HG03159 (cell line): ENCODE results near the gene CUL3.
"Not testable (repeated sequence)": the region's sequence is repeated elsewhere in the genome, so short reads cannot be mapped to it uniquely, and the experiment has no call there.

ENCODE experiments used
- ATAC-seq: cut with Tn5 transposase; IDR thresholded peaks from one replicate; pipeline ENCODE4 v1.9.1; 2021; ENCODE audit warnings: mild to moderate bottlenecking, moderate library complexity; ENCODE audit not compliant: unreplicated experiment

CUL3 gene

DNA sequence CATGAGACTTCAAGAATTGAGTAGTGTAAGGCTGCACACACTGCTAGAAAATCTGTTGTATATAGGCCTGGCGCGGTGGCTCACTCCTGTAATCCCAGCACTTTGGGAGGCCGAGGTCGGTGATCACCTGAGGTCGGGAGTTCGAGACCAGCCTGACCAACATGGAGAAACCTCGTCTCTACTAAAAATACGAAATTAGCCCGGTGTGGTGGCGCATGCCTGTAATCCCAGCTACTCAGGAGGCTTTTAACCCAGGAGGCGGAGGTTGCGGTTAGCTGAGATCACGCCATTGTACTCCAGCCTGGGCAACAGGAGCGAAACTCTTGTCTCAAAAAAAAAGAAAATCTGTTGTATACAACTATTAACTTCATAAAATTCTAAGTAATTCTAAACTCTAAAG lies 2.1 kb downstream of the CUL3 start:
- ATAC-seq, result not testable (repeated sequence)

DNA sequence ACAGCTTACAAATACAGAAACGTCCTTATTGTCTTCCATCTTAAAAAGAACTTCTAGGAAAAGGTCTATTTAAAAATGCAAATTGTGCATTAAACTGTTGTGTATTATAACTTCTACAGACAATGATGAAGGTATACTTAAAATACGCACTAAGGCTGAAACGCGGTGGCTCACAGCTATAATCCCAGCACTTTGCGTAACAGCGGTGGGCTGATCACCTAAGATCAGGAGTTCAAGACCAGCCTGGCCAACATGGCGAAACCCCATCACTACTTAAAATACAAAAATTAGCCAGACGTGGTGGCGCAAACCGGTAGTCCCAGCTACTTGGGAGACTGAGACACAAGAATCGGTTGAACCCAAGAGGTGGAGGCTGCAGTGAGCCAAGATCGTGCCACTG lies 4.9 kb downstream of the CUL3 start:
- ATAC-seq, result no peak

DNA sequence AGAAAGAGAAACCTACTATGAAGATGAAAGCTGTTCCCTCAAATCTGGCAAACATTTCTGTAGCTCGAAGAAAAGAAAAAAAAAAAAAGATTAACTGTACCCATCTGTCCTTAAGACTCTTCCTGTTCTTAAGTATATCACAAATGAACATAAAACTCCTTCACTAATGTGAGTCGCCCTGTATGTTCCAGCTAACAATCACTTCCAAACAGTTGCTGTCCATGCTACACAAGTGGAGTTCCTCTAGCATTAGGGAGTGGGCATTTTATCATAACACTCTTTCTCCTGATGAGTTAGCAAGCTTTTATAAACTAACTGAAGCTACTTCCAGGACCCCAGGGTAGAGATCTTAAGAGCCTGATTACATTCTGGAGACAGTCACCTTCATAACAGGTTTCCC lies 5.8 kb downstream of the CUL3 start:
- no peak for ATAC-seq

DNA sequence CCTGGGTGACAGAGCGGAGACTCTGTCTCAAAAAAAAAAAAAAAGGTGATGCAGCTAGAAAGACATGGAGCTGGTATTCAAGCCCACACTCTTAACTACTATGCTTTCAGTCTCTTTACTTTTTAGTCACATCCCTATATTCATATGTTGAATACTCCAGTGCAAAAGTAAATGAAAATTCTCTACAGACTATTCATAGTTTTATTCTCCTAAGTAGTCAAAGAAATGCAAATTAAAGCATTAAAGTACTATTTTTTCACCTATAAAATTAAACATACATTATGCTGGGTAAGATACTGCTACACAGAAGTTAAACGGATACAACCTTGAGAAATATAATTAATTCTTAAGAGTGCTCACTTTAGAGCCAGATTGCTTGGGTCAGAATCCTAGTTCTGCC lies 7.6 kb downstream of the CUL3 start:
- ATAC-seq, result no peak

DNA sequence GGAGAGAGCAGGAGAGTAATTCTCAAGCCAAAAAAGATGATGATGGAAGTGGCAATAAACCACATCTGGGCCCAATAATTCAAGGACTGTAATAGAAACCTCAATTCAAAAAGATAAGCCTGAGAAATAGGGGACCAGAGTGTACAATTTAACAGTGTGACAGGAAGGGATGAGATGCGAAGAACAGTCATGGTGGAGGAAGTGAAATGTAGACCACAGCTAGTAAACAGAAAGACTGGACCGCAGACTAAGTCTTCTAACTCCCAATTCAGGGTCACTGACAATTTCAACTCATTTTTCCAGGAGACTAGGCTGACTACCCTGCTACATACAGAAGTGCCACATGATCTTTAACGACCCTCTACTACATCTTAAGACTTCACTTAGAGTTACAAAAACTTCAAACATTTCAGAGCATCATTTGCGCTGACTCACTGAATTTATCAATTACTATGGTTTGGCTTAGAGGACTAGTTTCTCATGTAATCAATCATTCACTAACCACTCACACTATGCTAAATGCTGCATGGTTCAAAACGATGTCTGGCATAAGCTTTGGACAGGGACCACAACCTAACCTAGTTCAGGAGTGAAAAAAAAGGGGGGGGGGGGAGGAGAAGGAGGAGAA lies 9.0 kb downstream of the CUL3 start:
- ATAC-seq, result peak; percentile 88

DNA sequence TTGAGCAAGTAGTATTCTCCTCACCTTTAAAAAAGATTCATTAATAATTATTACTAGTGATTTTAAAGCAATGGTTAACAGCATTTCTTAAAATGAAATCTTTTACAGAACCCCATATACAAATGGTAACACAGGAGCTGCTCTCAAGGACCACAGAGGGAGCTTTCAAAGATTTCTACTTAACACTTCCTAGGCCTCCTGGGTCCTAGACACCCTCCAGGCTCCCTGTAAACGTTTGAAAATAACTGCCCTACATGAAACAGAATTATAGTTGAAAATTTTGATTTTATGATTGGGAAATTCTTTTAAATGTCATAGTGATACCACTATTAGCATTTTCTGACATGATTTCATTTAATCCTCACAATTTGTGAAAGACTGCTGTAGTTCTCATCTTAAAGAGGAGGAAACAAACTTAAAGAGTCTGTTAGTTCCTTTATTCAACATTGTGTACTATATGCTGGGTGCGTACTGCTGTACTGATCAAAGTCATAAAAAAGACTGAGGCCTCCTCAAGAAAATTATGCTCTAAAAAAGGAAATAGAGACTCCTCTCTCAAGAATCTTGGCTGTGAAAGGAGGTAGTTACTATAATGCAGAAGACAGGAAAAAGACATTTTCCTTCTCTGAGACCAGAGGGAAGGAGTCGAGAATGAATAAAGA lies 10.6 kb downstream of the CUL3 start:
- ATAC-seq, result no peak

DNA sequence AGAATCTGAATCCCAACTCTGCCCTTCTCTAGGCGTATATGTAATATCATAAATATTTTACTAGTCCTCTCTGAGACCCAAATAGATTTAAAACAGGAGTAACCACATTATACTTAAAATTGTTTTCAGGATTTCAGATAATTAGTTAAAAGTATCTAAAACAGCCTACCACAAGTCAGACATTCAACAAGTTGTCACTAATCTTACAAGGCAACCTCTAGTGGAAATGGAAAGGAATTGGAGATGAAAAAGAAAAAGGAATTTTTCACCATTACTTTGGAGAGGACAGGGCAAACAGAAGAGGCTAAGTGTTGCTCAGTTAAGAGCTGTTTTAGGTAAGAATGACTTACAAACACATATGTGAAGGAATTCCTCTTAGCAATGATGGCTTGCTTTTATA lies 11.4 kb downstream of the CUL3 start:
- ATAC-seq, result no peak

DNA sequence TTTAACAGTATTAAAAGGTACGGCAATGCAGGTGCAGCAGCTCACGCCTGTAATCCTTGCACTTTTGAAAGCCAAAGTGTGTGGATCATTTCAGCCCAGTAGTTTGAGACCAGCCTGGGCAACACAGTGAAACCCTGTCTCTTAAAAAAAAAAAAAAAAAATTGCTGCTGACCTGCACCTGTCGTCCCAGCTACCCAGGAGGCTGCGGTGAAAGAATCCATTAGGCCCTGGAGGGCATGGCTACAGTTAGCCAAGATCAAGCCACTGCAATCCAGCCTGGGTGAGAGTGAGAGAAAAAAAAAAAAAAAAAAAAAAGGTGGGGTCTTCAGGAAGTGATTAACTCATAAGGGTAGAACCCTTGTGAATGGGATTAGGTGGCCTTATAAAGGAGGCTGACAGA lies 12.8 kb downstream of the CUL3 start:
- ATAC-seq, result no peak

DNA sequence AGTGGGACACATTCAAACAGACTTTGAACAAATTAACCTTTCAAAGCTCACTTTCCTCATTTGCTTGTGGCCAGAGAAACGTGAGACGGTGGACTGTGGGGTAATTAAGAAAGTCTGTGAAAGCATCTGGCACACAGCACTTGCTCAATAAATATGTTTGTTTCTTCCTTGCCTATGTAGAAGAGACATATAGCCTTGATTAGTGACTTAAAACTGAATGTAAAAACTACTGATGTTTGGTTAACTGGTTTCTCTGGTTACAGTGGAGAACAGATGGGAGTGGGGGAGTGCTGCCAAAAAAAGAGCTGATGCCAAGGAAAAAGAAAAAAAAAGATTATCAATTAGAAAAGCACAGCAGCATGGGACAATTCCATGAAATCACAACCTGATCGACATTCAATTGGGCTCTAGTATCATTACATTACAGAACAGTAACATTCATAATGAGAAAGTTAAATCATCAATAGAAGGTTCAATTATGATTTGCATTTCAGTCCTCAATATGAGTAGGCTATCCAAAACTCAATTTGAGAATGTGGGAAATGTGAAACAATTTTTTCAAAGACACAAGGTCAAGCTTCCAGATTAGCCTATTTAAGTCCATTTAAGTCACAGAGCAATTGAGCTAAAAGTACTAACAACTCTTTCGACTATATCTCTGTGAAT lies 14.7 kb downstream of the CUL3 start:
- ATAC-seq, result peak; percentile 53

DNA sequence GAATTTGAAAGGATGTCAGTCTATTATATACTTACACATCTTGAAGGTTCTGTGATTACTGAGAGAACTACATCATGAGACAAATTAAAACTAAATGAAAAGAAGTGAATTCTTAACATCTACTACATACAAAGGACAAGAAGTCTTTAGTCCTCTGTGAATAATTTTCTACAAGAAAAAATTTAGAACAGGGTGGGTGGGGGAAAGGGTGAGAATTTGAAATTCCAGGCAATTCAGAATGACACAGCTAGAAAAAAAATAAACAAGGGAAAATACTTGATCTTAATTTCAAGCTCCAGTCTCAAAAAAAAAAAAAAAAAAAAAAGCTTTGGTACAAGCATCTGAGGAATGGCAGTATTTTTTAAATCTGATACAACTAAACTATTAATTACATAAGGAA lies 15.5 kb downstream of the CUL3 start:
- no peak for ATAC-seq

DNA sequence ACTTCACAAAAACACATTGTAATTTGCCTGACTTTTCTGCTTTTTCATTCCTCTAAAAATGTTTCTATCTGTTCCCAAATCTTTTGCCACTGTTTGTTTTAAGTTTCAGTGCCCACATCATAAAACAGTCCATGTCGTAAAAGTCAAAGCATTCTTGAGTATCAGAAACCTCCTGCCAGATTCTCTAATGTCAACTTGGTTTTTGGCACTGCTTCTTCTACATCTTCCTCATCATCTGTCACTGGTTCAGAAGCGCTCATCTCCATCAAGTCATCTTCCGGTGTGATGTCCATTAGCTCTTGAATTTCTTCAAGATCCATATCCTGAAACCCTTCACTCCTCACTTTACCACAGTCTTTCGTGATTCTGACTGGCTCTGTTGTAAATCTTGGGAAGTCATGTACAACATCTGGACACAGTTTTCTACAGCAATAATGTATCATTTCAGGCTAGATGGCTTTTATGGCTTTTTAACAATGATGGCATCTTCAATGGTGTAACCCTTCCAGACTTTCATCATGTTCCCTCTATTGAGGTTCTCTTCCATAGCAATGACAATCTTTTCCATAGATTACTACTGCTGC lies 19.6 kb downstream of the CUL3 start:
- no peak for ATAC-seq

DNA sequence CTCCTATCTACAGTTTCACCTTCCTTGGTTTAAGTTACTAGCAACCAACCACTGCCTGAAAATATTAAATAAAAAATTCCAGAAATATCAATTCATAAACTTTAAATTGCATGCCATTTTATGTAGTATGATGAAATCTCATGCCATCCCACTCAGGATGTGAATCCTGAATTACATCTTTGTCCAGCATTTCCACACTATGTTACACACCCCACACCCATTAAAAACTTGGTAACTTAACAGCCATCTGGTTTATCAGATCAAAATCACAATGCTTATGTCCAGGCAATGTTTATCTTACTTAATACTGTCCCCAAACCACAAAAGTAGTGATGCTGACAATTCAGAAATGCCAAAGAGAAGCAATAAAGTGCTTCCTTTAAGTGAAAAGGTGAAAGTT lies 21.6 kb downstream of the CUL3 start:
- ATAC-seq, result no peak

DNA sequence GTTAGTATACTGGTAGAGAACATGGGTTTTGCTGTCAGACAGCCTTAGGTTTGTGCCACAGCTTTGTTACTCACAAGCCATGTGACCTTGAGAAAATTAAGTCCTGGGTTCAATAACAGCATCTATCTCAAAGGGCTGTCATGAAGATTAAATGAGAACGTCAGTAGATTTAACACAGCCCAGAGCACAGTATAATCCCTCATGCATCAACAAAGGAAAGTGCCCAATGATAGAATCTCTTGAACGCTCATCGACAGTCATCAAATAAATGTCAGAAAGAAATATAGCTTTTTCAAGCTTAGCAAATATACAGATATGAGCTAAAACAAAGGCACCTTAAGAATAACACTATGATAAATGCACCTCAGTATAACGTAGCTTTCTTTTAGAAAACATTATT lies 22.3 kb downstream of the CUL3 start:
- no peak for ATAC-seq

DNA sequence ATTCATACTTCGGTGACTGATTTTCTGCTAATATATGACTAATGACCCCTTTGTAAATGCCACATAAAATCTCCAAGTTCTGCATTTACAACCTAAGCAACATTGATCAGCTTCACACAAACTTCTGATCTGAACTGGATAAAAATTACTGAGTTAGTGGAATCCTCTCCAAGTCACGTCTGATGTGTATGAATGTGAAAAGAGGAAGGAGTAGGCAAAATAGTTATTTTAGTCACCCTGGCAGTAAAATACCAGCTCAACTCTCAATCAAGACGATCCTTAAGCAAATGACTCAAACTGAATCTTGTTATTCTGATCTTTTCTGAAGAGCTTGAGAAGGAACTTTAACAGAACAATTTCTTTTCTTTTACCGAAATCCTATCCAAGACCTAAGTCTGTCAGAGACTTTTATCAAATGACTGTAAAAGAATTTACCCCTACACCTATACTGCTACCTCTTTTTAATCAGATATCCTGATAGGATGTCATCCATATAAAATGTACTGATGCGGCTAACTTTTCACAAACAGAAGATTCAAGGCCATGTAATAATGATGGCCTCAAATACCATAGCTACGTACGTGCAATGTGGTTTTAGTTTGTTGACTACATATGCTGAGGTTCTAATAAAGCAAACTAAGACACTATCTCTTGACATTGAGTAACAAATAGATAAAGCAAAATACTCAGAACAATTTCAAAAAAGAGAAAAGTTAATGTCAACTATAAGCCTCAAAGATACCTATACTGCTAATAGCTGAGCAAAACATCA lies 23.7 kb downstream of the CUL3 start:
- peak; percentile 73 for ATAC-seq

DNA sequence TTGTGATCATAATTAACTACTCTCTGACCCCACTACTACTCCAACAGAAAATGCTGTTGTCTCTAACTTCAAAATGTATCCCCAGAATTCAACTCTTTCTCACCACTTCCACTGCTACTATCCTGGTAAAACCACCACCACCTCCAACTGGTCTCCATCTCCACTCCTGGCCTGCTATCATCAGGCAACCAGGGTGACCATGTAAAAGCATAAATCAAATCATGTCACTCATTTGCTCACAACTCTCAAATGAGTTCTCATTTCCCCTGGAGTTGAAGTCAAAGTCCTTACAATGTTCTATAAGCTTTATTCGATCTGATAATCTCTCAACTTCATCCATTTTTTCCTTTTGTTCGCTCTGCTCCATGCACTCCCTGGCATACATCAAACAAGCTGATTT lies 24.6 kb downstream of the CUL3 start:
- no peak for ATAC-seq

DNA sequence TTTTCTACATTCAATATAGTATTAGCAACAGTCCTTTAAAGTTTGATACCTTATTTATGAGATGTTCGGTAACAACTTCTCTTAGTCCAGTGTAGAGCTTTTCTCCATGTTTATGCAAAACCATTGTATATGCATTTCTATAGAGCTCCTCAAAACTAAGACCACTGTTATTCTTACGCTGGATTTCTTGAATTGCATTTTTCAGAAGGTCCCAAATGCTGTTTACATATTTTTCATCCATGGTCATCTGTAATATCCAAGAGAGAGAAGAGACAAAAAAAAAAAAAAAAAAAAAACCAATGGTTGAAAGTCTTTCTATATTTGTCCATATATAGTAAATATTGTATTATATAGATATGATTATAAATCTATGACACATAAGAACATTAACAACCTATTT lies 27.6 kb downstream of the CUL3 start:
- ATAC-seq, result no peak

DNA sequence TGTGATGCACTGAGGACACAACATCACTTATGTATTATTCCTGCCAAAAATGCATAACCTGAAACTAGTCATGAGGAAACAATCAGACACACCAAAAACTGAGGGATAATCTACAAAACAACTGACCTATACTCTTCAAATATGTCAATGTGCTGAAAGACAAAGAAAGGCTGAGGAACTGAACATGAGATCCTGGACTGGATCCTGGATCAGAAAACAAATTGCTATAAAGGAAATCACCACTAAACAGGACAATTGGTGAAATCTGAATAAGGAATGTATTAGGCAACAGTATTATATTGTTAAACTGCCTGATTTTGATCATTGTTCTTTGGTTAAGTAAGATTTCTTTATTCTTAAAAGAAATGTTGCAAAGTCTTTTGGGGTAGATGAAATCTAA lies 28.8 kb downstream of the CUL3 start:
- ATAC-seq, result no peak

DNA sequence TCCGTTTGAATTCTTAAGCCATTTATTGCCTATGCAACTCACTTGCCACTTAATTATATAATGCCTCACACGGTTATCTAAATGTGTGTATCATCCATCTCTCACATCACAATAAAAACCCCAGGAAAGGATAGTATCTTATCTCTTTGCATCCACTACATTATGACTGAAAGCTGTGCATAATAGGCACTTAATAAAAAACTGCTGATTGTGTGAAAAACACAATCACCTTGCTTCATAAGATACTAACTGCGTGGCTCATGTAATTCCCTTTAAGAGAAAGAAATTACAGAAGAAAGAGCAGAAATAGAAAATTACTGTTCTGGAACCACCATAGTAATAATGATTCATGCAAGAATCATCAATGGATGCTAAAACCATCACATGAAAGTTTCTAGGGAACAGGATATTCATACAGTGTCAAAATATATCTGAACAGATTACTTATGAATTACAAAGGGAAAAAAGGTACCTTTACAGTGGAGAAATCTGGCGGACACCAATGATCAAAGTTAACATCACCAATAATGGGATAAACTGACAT lies 29.3 kb downstream of the CUL3 start:
- ATAC-seq, result no peak

DNA sequence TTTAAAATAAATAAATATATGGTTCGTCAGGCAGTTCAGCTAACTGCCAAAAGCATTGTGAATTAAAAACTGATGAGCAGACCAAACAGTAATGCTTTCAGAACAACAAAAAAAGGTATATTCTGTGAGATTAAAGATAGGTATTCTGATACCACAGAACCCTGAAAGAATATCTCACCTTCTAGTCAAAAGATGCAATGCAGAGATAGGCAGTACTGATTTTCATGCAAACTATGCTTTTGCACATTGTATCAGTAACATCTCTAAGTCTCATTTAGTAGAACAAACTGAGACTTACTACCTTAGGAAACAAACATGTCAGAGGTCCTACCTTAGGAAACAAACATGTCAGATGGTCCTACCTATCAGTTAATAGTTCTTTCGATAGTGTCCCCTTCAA lies 32.4 kb downstream of the CUL3 start:
- no peak for ATAC-seq

DNA sequence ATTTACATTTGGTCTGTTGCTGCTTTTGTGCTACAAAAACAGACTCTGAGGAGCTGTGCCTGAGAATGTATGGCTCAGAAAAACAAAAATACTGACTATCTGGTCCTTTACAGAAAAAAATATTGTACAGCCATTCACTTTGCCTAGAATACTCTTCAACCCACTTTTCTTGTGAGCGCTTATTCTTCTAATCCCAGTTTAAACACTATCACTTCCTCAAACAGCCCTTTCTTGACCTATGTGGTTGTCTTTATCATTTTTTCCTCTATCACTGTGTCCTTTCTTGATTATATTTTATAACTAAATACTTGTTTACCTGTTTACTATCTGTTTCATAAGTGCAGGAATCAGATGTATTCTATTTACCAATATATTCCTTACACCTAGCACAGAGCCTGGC lies 33.5 kb downstream of the CUL3 start:
- no peak for ATAC-seq

DNA sequence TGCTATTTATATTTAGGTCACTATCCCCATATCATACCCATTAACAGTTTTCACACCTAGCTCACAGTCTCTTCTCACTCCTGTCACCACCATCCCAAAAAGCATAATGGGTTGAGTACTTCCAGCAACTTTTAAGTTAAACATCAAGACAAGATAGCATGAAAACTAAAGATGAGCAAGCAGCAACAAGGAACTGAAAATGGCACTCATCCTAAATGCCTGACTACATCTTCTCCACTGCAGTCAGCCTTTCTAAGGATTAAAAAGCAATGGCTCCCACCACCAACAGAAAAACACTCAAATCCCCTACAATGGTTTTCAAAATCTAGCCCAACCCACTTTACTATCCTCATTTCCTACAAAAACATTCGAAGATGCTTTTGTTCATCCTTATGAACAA lies 38.2 kb downstream of the CUL3 start:
- ATAC-seq, result no peak
